ENCODE measurements around the gene ZNF385A. TPM values are rescaled to one million over a fixed set of nuclear protein-coding genes. Genes with fewer than 3 reads are reported as not detected.

The ZNF385A gene
- total and polyA plus RNA-seq, 2 donors (not counting 3 experiments of a cell fraction or from before 2014, with no cell fraction given), result 1.6 to 7.9 TPM

DNA sequence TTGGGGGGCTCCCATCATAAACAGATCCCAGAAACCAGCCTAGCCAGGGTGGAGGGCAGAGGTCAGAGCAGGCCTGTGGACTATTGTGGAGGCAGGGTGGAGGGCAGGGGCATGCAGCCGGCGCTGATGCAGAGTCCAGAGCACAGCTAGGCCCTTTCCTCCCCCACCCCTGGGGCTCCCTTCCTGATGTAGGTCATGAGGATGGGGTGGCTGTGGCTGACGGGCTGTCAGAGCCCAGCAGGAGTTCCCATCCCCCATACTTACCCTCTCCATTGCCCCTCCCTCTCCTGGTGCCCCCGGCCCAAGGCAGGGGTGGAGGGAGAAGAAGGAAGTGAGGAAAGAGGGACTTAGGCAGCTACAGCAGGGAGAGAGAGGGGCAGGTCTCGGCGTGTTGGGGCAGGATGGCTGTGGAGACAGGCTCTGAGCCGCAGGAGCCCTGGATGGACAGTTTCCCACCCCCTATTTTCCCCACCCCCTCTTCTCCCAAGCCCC lies 5.7 kb upstream of the ZNF385A start:
- ChIA-PET CTCF (interaction anchor here (0.8 to 3.0 kb wide), 2 partner anchors 10 to 11 kb away, joined by 3 to 13 read pairs; no protein-coding TSS in a partner anchor), POLR2A (no interaction called here)
- Histone ChIP-seq H3K4me3 (replicated peaks in 1 of 3; ENCODE audit: insufficient read depth in 1 of 3, low read depth in 1 of 3, low read length in 3 of 3) (no peak overlapping the region), H3K4me1 (ENCODE audit: control insufficient read depth, extremely low read depth, insufficient read depth, low read length) (no peaks in the 10 kb centered on the region), H3K79me2 (ENCODE audit: control insufficient read depth, insufficient read depth, low read length) (no peaks in the 10 kb centered on the region), H3K9me3 (replicated peaks; ENCODE audit: control insufficient read depth, insufficient read depth, low read length) (no peaks in the 10 kb centered on the region), H3K36me3 (ENCODE audit: control insufficient read depth in 2 of 2, extremely low read depth in 1 of 2, insufficient read depth in 2 of 2, low read length in 2 of 2) (peaks cover 13 to 17% of the 10 kb centered on the region in 2 experiments), H3K4me2 (ENCODE audit: insufficient read depth, low read length) (no peak overlapping the region), H3K27me3 (ENCODE audit: control insufficient read depth in 2 of 2, insufficient read depth in 2 of 2, low read length in 2 of 2) (no peaks in the 10 kb centered on the region), H4K20me1 (replicated peaks; ENCODE audit: control insufficient read depth, extremely low read depth, insufficient read depth, low read length) (no peaks in the 10 kb centered on the region), H2AFZ (ENCODE audit: low read depth, low read length) (no peak overlapping the region), H3K27ac (ENCODE audit: insufficient read depth, low read depth, low read length) (no peak overlapping the region), H3K9ac (replicated peaks; ENCODE audit: extremely low read depth, insufficient read depth, low read length) (no peak overlapping the region), H3K9me1 (replicated peaks; ENCODE audit: control insufficient read depth, extremely low read depth, insufficient read depth, low read length) (no peaks in the 10 kb centered on the region)
- dilution Hi-C loops (cut with MboI; ENCODE audit: extremely low pct_ligation_motif_present, low sequenced_read_pairs) (no loop called here), intact Hi-C loops (cut with micrococcal nuclease) (no loop called here)
- TF ChIP-seq, protein P1, sequence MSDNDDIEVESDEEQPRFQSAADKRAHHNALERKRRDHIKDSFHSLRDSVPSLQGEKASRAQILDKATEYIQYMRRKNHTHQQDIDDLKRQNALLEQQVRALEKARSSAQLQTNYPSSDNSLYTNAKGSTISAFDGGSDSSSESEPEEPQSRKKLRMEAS (IDR thresholded peaks at IDR 0.05; ENCODE audit: insufficient read depth, insufficient read length), result no peak
- no peak for TF ChIP-seq MYC (IDR thresholded peaks at IDR 0.05; ENCODE audit: low read depth, low read length)
- no TSS peak for BruUV-seq (replicated peaks)
- DNase-seq (ENCODE audit: low read depth, low spot score) (no peak), FAIRE-seq (no peak)

GRCh38 chr12:54389607-54390175 lies 5.2 kb upstream of the ZNF385A start:
- no peaks in the 10 kb centered on the region for H3K4me1 ChIP-seq (ENCODE audit: control insufficient read depth, extremely low read depth, insufficient read depth, low read length)
- no peaks in the 10 kb centered on the region for H3K27me3 ChIP-seq (ENCODE audit: control insufficient read depth in 2 of 2, insufficient read depth in 2 of 2, low read length in 2 of 2)
- no peak overlapping the region for H2AFZ ChIP-seq (ENCODE audit: low read depth, low read length)
- H3K4me2 ChIP-seq (ENCODE audit: insufficient read depth, low read length), result no peak overlapping the region
- ChIA-PET POLR2A (no interaction called here), CTCF (interaction anchor here (3.0 kb wide), 1 partner anchor 10 kb away, joined by 13 read pairs; no protein-coding TSS in a partner anchor)
- FAIRE-seq, result no peak
- intact Hi-C loops (cut with micrococcal nuclease), result no loop called here
- BruUV-seq (replicated peaks), result no TSS peak
- no peaks in the 10 kb centered on the region for H3K9me1 ChIP-seq (replicated peaks; ENCODE audit: control insufficient read depth, extremely low read depth, insufficient read depth, low read length)
- H3K79me2 ChIP-seq (ENCODE audit: control insufficient read depth, insufficient read depth, low read length), result no peaks in the 10 kb centered on the region
- peaks cover 8 to 12% of the 10 kb centered on the region in 2 experiments for H3K36me3 ChIP-seq (ENCODE audit: control insufficient read depth in 2 of 2, extremely low read depth in 1 of 2, insufficient read depth in 2 of 2, low read length in 2 of 2)
- H3K4me3 ChIP-seq (replicated peaks in 1 of 3; ENCODE audit: insufficient read depth in 1 of 3, low read depth in 1 of 3, low read length in 3 of 3), result no peak overlapping the region
- TF ChIP-seq POLR2A (IDR thresholded peaks at IDR 0.05; ENCODE audit: low read depth, low read length), result no peak
- TF ChIP-seq EZH2 (IDR thresholded peaks at IDR 0.05; ENCODE audit: borderline replicate concordance, low read depth, low read length, severe bottlenecking), result no peak
- TF ChIP-seq GATA2 (IDR thresholded peaks at IDR 0.05; ENCODE audit: insufficient read depth, insufficient read length, low read depth, low read length), result no peak
- TF ChIP-seq MYC (IDR thresholded peaks at IDR 0.05; ENCODE audit: low read depth, low read length), result no peak
- TF ChIP-seq, protein P1 (IDR thresholded peaks at IDR 0.05; ENCODE audit: insufficient read depth, insufficient read length), result no peak
- TF ChIP-seq JUN (IDR thresholded peaks at IDR 0.05; ENCODE audit: borderline replicate concordance, insufficient read depth, insufficient read length, low read depth), result no peak
- TF ChIP-seq CTCF (IDR thresholded peaks at IDR 0.05; ENCODE audit: extremely low read depth in 1 of 2, insufficient read depth in 1 of 2, low read depth in 1 of 2, low read length in 2 of 2), result no peak
- no peak for TF ChIP-seq POLR2AphosphoS5 (IDR thresholded peaks at IDR 0.05; ENCODE audit: insufficient read depth, low read depth, low read length)
- dilution Hi-C loops (cut with MboI; ENCODE audit: extremely low pct_ligation_motif_present, low sequenced_read_pairs), result no loop called here
- no peak overlapping the region for H3K9ac ChIP-seq (replicated peaks; ENCODE audit: extremely low read depth, insufficient read depth, low read length)
- DNase-seq (ENCODE audit: low read depth, low spot score), result no peak
- no peaks in the 10 kb centered on the region for H4K20me1 ChIP-seq (replicated peaks; ENCODE audit: control insufficient read depth, extremely low read depth, insufficient read depth, low read length)
- no peak overlapping the region for H3K27ac ChIP-seq (ENCODE audit: insufficient read depth, low read depth, low read length)
- no peaks in the 10 kb centered on the region for H3K9me3 ChIP-seq (replicated peaks; ENCODE audit: control insufficient read depth, insufficient read depth, low read length)

All from endothelial cell of umbilical vein (primary cell).